Activated CD8-positive, alpha-beta memory T cell treated with anti-CD3 and anti-CD28 coated beads, Interleukin-2, amount 10 ng/mL, durations not matched to agents 7 days and 5 days (primary cell): Measurements from ENCODE around the gene ARHGEF3. TPM values are rescaled to one million over a fixed set of nuclear protein-coding genes. Genes with fewer than 3 reads are reported as not detected.

Source experiments
- ATAC-seq: fragments of 150-1000 bp; cut with Tn5 transposase; one replicate; pipeline ENCODE4 v1.10.0; 2021; ENCODE audit warnings: moderate library complexity
- CTCF ChIA-PET: fragments of 350-600 bp; sonication (Branson Sonifier 250); formaldehyde crosslinking; loops from one replicate; lab custom pipeline; 2021; ENCODE audit warnings: antibody characterized with exemption; lab: Charles Lee
- DNase-seq: peaks from one replicate; pipeline ENCODE4 v3.0.0-alpha.2; 2020
- H3K27ac Mint-ChIP-seq: one replicate; pipeline ENCODE4 v1.8.0; 2021; ENCODE audit warnings: mild to moderate bottlenecking, mixed read lengths
- H3K27me3 Mint-ChIP-seq: one replicate; pipeline ENCODE4 v1.8.0; 2021; ENCODE audit warnings: mixed read lengths
- H3K36me3 Mint-ChIP-seq: one replicate; pipeline ENCODE4 v1.8.0; 2021; ENCODE audit warnings: mild to moderate bottlenecking, mixed read lengths
- H3K4me1 Mint-ChIP-seq: one replicate; pipeline ENCODE4 v1.8.0; 2021; ENCODE audit warnings: mixed read lengths
- H3K4me3 Mint-ChIP-seq: one replicate; pipeline ENCODE4 v1.8.0; 2021; ENCODE audit warnings: mild to moderate bottlenecking, moderate library complexity, mixed read lengths
- H3K9me3 Mint-ChIP-seq: one replicate; pipeline ENCODE4 v1.8.0; 2022; ENCODE audit warnings: low read depth, mixed read lengths
- total RNA-seq, 2 experiments: library from RNA; stranded (reverse); gene quantifications; one replicate each; pipeline ENCODE4 v1.2.3, GENCODE V29; 2021

The ARHGEF3 gene
- total RNA-seq, 2 experiments from 2014 or later = 94.0 to 96.4 TPM

- peaks cover 64% of the 10 kb centered on the region for H3K36me3 Mint-ChIP-seq
- CTCF ChIA-PET = interaction anchor here (4.2 to 10.3 kb wide), 9 partner anchors 7 to 191 kb away, joined by 25 to 203 read pairs (median 61); no protein-coding TSS in a partner anchor
- no peaks in the 10 kb centered on the region for H3K27me3 Mint-ChIP-seq
Observed at GRCh38 chr3:56796996-56797395, 4.8 kb downstream of the ARHGEF3 start.

GRCh38 chr3:56796202-56796601 lies 5.5 kb downstream of the ARHGEF3 start:
- peak overlapping the region; percentile 81 for H3K27ac Mint-ChIP-seq
- H3K9me3 Mint-ChIP-seq = peaks cover 3% of the 10 kb centered on the region
- peaks cover 61% of the 10 kb centered on the region for H3K36me3 Mint-ChIP-seq
- ATAC-seq (peak; percentile 29), DNase-seq (peak; percentile 58)
- H3K27me3 Mint-ChIP-seq = no peaks in the 10 kb centered on the region
- H3K4me3 Mint-ChIP-seq = peak overlapping the region; percentile 56
- H3K4me1 Mint-ChIP-seq = peaks cover 68% of the 10 kb centered on the region
- CTCF ChIA-PET = interaction anchor here (0.9 to 10.3 kb wide), 5 partner anchors 13 to 192 kb away, joined by 3 to 203 read pairs (median 128); no protein-coding TSS in a partner anchor

More at GRCh38 chr3:56796996-56797395, 4.8 kb downstream of the ARHGEF3 start:
- peak overlapping the region; percentile 81 for H3K27ac Mint-ChIP-seq
- peaks cover 61% of the 10 kb centered on the region for H3K4me1 Mint-ChIP-seq
- no peak for DNase-seq
- H3K4me3 Mint-ChIP-seq = peak overlapping the region; percentile 56
- H3K9me3 Mint-ChIP-seq = peaks cover 3% of the 10 kb centered on the region
- ATAC-seq = no peak

GRCh38 chr3:56795829-56796185 lies 5.9 kb downstream of the ARHGEF3 start:
- peaks cover 72% of the 10 kb centered on the region for H3K4me1 Mint-ChIP-seq
- DNase-seq = no peak
- peaks cover 61% of the 10 kb centered on the region for H3K36me3 Mint-ChIP-seq
- H3K9me3 Mint-ChIP-seq = peaks cover 3% of the 10 kb centered on the region
- ATAC-seq = no peak
- CTCF ChIA-PET = interaction anchor here (0.9 to 10.3 kb wide), 5 partner anchors 13 to 193 kb away, joined by 3 to 203 read pairs (median 128); no protein-coding TSS in a partner anchor
- peak overlapping the region; percentile 56 for H3K4me3 Mint-ChIP-seq
- no peaks in the 10 kb centered on the region for H3K27me3 Mint-ChIP-seq
- H3K27ac Mint-ChIP-seq = peak overlapping the region; percentile 81

GRCh38 chr3:56795097-56795828 lies 6.5 kb downstream of the ARHGEF3 start:
- Mint-ChIP-seq H3K27ac (peak overlapping the region; percentile 81), H3K4me1 (peaks cover 73% of the 10 kb centered on the region), H3K36me3 (peaks cover 57% of the 10 kb centered on the region), H3K4me3 (peak overlapping the region; percentile 56), H3K27me3 (no peaks in the 10 kb centered on the region), H3K9me3 (peaks cover 3% of the 10 kb centered on the region)
- no peak for ATAC-seq
- CTCF ChIA-PET = interaction anchor here (8.2 to 10.3 kb wide), 3 partner anchors 12 to 193 kb away, joined by 128 to 203 read pairs (median 147); no protein-coding TSS in a partner anchor
- DNase-seq = no peak

GRCh38 chr3:56792193-56792592 lies 9.6 kb downstream of the ARHGEF3 start:
- CTCF ChIA-PET = interaction anchor here (1.0 to 10.3 kb wide), 4 partner anchors 9 to 197 kb away, joined by 3 to 147 read pairs (median 66); partner anchors contain the start of gene ARHGEF3
- H3K27ac Mint-ChIP-seq = peak overlapping the region; percentile 92
- no peaks in the 10 kb centered on the region for H3K27me3 Mint-ChIP-seq
- DNase-seq = no peak
- no peak for ATAC-seq
- H3K4me3 Mint-ChIP-seq = no peak overlapping the region
- peaks cover 81% of the 10 kb centered on the region for H3K4me1 Mint-ChIP-seq
- H3K36me3 Mint-ChIP-seq = peaks cover 43% of the 10 kb centered on the region
- H3K9me3 Mint-ChIP-seq = peaks cover 3% of the 10 kb centered on the region

GRCh38 chr3:56790016-56790821 lies 11.5 kb downstream of the ARHGEF3 start:
- no peaks in the 10 kb centered on the region for H3K27me3 Mint-ChIP-seq
- peaks cover 3% of the 10 kb centered on the region for H3K9me3 Mint-ChIP-seq
- peak overlapping the region; percentile 57 for H3K4me3 Mint-ChIP-seq
- CTCF ChIA-PET = interaction anchor here (1.0 to 6.8 kb wide), 10 partner anchors 9 to 206 kb away, joined by 3 to 127 read pairs (median 4); partner anchors contain the start of gene ARHGEF3
- H3K4me1 Mint-ChIP-seq = peaks cover 81% of the 10 kb centered on the region
- peak overlapping the region; percentile 92 for H3K27ac Mint-ChIP-seq
- DNase-seq (peak; percentile 52), ATAC-seq (peak; percentile 38)
- peaks cover 37% of the 10 kb centered on the region for H3K36me3 Mint-ChIP-seq

GRCh38 chr3:56789076-56789475 lies 12.7 kb downstream of the ARHGEF3 start:
- H3K9me3 Mint-ChIP-seq = peaks cover 3% of the 10 kb centered on the region
- CTCF ChIA-PET = interaction anchor here (0.5 to 6.8 kb wide), 10 partner anchors 11 to 199 kb away, joined by 3 to 127 read pairs (median 5); partner anchors contain the start of gene ARHGEF3
- no peaks in the 10 kb centered on the region for H3K27me3 Mint-ChIP-seq
- H3K4me3 Mint-ChIP-seq = peak overlapping the region; percentile 64
- ATAC-seq (no peak), DNase-seq (no peak)
- H3K27ac Mint-ChIP-seq = peak overlapping the region; percentile 92
- peaks cover 35% of the 10 kb centered on the region for H3K36me3 Mint-ChIP-seq
- peaks cover 88% of the 10 kb centered on the region for H3K4me1 Mint-ChIP-seq

GRCh38 chr3:56788521-56788920 lies 13.2 kb downstream of the ARHGEF3 start:
- H3K27ac Mint-ChIP-seq = peak overlapping the region; percentile 92

GRCh38 chr3:56787784-56788256 lies 13.9 kb downstream of the ARHGEF3 start:
- peaks cover 97% of the 10 kb centered on the region for H3K4me1 Mint-ChIP-seq
- no peaks in the 10 kb centered on the region for H3K9me3 Mint-ChIP-seq
- H3K4me3 Mint-ChIP-seq = peak overlapping the region; percentile 64
- CTCF ChIA-PET = interaction anchor here (1.3 to 6.8 kb wide), 7 partner anchors 13 to 200 kb away, joined by 3 to 127 read pairs (median 6); partner anchors contain the start of gene ARHGEF3
- peak overlapping the region; percentile 92 for H3K27ac Mint-ChIP-seq
- ATAC-seq (peak; percentile 17), DNase-seq (peak; percentile 56)
- H3K27me3 Mint-ChIP-seq = no peaks in the 10 kb centered on the region
- H3K36me3 Mint-ChIP-seq = peaks cover 30% of the 10 kb centered on the region

More at GRCh38 chr3:56788521-56788920, 13.2 kb downstream of the ARHGEF3 start:
- no peaks in the 10 kb centered on the region for H3K9me3 Mint-ChIP-seq
- peak overlapping the region; percentile 64 for H3K4me3 Mint-ChIP-seq
- H3K4me1 Mint-ChIP-seq = peaks cover 90% of the 10 kb centered on the region
- peak; percentile 60 for DNase-seq
- peak; percentile 21 for ATAC-seq
- peaks cover 31% of the 10 kb centered on the region for H3K36me3 Mint-ChIP-seq
- H3K27me3 Mint-ChIP-seq = no peaks in the 10 kb centered on the region
- CTCF ChIA-PET = interaction anchor here (0.5 to 6.8 kb wide), 9 partner anchors 12 to 200 kb away, joined by 3 to 127 read pairs (median 5); partner anchors contain the start of gene ARHGEF3

GRCh38 chr3:56787258-56787775 lies 14.4 kb downstream of the ARHGEF3 start:
- no peak for ATAC-seq
- Mint-ChIP-seq H3K4me3 (peak overlapping the region; percentile 31), H3K4me1 (peaks cover 97% of the 10 kb centered on the region), H3K27me3 (no peaks in the 10 kb centered on the region), H3K36me3 (peaks cover 30% of the 10 kb centered on the region), H3K27ac (peak overlapping the region; percentile 92), H3K9me3 (no peaks in the 10 kb centered on the region)
- CTCF ChIA-PET = interaction anchor here (1.7 to 6.8 kb wide), 3 partner anchors 13 to 201 kb away, joined by 6 to 127 read pairs (median 28); partner anchors contain the start of gene ARHGEF3
- no peak for DNase-seq

- Mint-ChIP-seq H3K36me3 (peaks cover 39% of the 10 kb centered on the region), H3K27me3 (no peaks in the 10 kb centered on the region), H3K4me1 (peaks cover 97% of the 10 kb centered on the region), H3K9me3 (no peaks in the 10 kb centered on the region), H3K27ac (peak overlapping the region; percentile 92), H3K4me3 (peak overlapping the region; percentile 3)
- CTCF ChIA-PET = interaction anchor here (0.8 to 8.3 kb wide), 6 partner anchors 12 to 203 kb away, joined by 3 to 147 read pairs (median 5); partner anchors contain the start of gene ARHGEF3
- ATAC-seq = no peak
- DNase-seq = no peak
Observed at GRCh38 chr3:56785499-56785898, 16.2 kb downstream of the ARHGEF3 start.

- Mint-ChIP-seq H3K4me3 (peak overlapping the region; percentile 58), H3K27ac (peak overlapping the region; percentile 92), H3K9me3 (no peaks in the 10 kb centered on the region), H3K27me3 (no peaks in the 10 kb centered on the region), H3K36me3 (peaks cover 47% of the 10 kb centered on the region), H3K4me1 (peaks cover 97% of the 10 kb centered on the region)
- DNase-seq (no peak), ATAC-seq (peak; percentile 8)
- CTCF ChIA-PET = interaction anchor here (0.7 to 8.3 kb wide), 9 partner anchors 13 to 204 kb away, joined by 3 to 147 read pairs (median 4); partner anchors contain the start of gene ARHGEF3
Observed at GRCh38 chr3:56784448-56785001, 17.2 kb downstream of the ARHGEF3 start.
